HG03103 (cell line): ENCODE results near the gene OR51T1.

Experiments used
- ATAC-seq: cut with Tn5 transposase; IDR thresholded peaks from one replicate; pipeline ENCODE4 v1.9.1; 2021; ENCODE audit warnings: low read depth; ENCODE audit not compliant: unreplicated experiment

Gene OR51T1

GRCh38 chr11:4924239-4924638 lies 42.5 kb downstream of the OR51T1 start, which contains the start of gene OR51G1:
OR51G1 (minus strand) TSS chr11:4924339; CDS start chr11:4924339, 0 bp downstream.
- no peak for ATAC-seq

GRCh38 chr11:4926608-4927007 lies 44.9 kb downstream of the OR51T1 start:
- ATAC-seq: no peak
